ENCODE results near the gene SEC31A. TPM values are rescaled to one million over a fixed set of nuclear protein-coding genes. Genes with fewer than 3 reads are reported as not detected.

SEC31A gene
- total and polyA plus RNA-seq, 2 of the 4 experiments (the other 2 are of a cell fraction) = 278 to 366 TPM

DNA sequence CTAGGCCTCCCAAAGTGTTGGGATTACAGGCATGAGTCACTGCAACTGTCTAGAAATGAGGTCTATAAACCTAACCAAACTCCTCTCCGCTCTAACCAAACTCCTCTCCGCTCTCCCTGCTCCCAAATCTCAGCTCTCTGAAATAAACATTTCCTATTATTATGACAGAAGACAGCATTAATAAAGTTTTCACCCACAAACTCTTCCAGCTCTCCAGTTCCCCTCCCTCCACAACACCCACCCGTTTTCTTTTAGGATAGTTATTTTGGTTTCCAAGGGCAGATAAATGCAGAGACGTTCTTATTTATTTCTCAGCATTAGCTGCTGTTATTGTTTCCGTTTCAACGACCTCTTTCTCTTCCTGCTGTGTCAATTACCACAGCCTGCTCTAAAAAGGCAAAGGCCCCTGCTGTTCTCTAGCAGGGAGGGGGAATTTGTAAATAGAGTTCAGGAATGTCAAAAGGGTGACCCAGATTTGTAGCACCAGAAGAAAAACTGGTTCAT is 79.1 kb downstream of the SEC31A start:
- WGBS, 2 experiments (ENCODE audit: extremely low coverage in 2 of 2, insufficient read length in 1 of 2) = no CpG with 5 or more reads among the region's 6 CpGs
- in situ Hi-C loops (cut with MboI; ENCODE audit: low sequenced_read_pairs) (no loop called here), intact Hi-C loops (cut with micrococcal nuclease) (no loop called here), dilution Hi-C loops (cut with HindIII; ENCODE audit: low sequenced_read_pairs, unreplicated experiment) (no loop called here)
- Histone ChIP-seq H3K4me1 (ENCODE audit: control insufficient read depth, insufficient read depth, low read length) (peaks cover 2% of the 10 kb centered on the region; the same call in 1 of the 2 replicates), H4K20me1 (ENCODE audit: insufficient read depth, low read length) (peaks cover 6% of the 10 kb centered on the region; the same call in 1 of the 2 replicates), H2BK120ac (ENCODE audit: low read depth, low read length) (no peak overlapping the region), H2AK5ac (ENCODE audit: low read depth, low read length) (no peak overlapping the region), H3K14ac (replicated peaks; ENCODE audit: low read depth, low read length) (no peak overlapping the region), H2BK5ac (ENCODE audit: low read depth, low read length, poor library complexity, severe bottlenecking) (no peak overlapping the region), H3K9me1 (ENCODE audit: insufficient read depth, low read length) (peaks cover 9% of the 10 kb centered on the region; the same call in 1 of the 2 replicates), H2BK20ac (ENCODE audit: low read depth, low read length) (no peak overlapping the region), H3K23ac (ENCODE audit: low read depth, low read length) (no peak overlapping the region), H2AK9ac (replicated peaks; ENCODE audit: low read depth, low read length, poor library complexity) (no peak overlapping the region), H4K8ac (ENCODE audit: low read depth in 2 of 2, low read length in 2 of 2) (no peak overlapping the region), H2BK15ac (ENCODE audit: low read depth, low read length) (no peak overlapping the region), H3K4me3 (ENCODE audit: insufficient read depth, low read depth, low read length) (no peak overlapping the region), H3K18ac (ENCODE audit: low read depth, low read length) (no peak overlapping the region), H3K36me3 (ENCODE audit: control insufficient read depth, insufficient read depth, low read length) (peaks cover under 1% of the 10 kb centered on the region), H3K9ac (ENCODE audit: low read depth, low read length) (no peak overlapping the region), H3K56ac (ENCODE audit: extremely low read depth, insufficient read depth, low read length) (no peak overlapping the region), H3K9me3 (ENCODE audit: control insufficient read depth, insufficient read depth, low read length) (no peaks in the 10 kb centered on the region), H2AFZ (replicated peaks; ENCODE audit: low read length, poor library complexity) (no peak overlapping the region), H4K5ac (ENCODE audit: low read depth, low read length) (no peak overlapping the region), H3K4ac (ENCODE audit: low read depth, low read length) (no peak overlapping the region), H3K27me3 (ENCODE audit: control insufficient read depth, insufficient read depth, low read length) (no peaks in the 10 kb centered on the region), H3K4me2 (ENCODE audit: low read depth, low read length) (no peak overlapping the region), H3K79me1 (ENCODE audit: low read depth in 1 of 2, low read length in 2 of 2) (no peaks in the 10 kb centered on the region; a peak in 2 of 4 replicates), H4K91ac (ENCODE audit: insufficient read depth, low read depth, low read length) (no peak overlapping the region), H3K27ac (ENCODE audit: insufficient read depth, low read length) (no peak overlapping the region)
- ChIA-PET CTCF (no interaction called here), POLR2A (ENCODE audit: unreplicated experiment) (no interaction called here)
- TF ChIP-seq NFE2L2 (IDR thresholded peaks at IDR 0.05; ENCODE audit: low read depth, low read length) = no peak
- no peak for TF ChIP-seq SMC3 (IDR thresholded peaks at IDR 0.05; ENCODE audit: low read depth, low read length)
- no peak for TF ChIP-seq MXI1 (IDR thresholded peaks at IDR 0.05; ENCODE audit: borderline replicate concordance, low read depth, low read length)
- TF ChIP-seq CEBPB (IDR thresholded peaks at IDR 0.05; ENCODE audit: low read depth, low read length) = no peak
- ATAC-seq (ENCODE audit: low read depth) = peak; percentile 48
- no TSS peak for BruUV-seq (replicated peaks)
- DNase-seq = peak; percentile 41

All from IMR-90 (cell line).